Measurements from ENCODE around the gene KIF6.

Gene KIF6

DNA sequence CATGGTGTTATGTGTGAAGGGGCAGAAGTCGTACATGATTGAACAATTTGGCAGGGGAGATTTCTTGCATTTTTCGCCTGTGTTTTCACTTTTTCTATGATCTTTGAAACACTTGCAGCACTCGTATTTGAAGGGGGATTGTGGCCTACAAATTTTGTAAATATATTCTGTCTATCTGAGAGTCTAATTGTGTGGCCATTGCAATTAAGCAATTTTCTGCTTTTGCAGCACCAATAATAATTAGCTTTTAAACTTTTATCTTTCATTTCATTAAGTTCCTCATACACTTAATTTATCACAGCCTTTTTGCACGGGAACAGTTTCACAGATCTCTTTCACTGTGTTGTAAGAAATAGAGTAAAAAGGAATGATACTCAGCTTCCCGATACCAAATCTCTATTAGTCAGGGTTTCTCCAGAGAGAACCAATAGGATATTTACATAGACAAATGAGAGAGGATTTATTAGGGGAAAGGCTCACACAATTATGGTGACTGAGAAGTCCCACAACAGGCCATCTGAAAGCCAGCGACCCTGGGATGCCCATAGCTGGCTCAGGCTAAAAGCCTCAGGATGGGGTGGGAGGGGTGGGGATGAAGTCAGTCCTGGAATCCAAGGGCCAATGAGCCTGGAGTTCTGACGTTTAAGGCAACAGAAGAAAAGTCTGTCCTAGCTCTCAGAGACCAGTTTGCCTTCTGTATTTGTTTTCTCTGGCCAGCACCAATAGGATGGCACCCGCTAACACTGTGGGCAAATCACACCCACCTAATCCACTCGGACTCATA lies 58.3 kb downstream of the KIF6 start:
- no peak for DNase-seq (ENCODE audit: low read depth in 2 of 3, low spot score in 1 of 3)

DNA sequence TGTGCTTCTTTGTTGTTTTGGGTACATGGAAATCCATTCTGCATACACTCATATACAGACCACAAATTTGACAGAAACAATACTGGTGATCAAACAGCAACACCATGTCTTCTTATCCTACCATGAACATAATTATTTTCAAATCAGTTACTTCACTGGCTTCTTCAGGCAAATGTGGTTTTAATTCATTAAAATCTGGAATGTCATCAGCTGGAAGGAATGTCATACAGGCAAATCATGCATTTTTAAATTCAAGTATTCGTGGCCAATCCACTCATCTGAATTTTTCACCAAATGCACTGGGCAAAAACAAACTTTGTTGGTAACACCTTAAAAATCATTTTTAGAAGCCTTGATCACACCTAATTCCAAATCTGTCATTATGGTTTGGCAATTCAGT lies 59.3 kb downstream of the KIF6 start:
- no peak for DNase-seq (ENCODE audit: low read depth in 2 of 3, low spot score in 1 of 3)

DNA sequence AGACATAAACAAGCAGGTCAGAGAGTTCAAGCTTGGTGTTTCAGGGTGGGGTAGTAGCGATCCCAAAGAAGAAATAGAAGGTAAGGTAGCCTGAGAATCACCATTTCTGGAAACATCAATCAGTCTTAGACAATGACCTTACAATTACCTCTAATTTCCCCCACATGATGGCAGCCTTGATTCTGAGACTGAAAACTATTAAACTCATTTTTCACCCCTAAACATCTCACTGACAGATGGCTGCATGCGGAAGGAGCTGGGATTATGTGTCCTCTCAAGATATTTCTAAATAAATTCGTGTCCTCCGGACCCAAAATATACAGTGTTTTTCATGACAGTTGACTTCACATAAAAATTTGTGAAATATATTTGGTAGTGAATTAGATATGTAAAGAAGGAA lies 61.0 kb downstream of the KIF6 start:
- DNase-seq (ENCODE audit: low read depth in 2 of 3, low spot score in 1 of 3) = no peak

DNA sequence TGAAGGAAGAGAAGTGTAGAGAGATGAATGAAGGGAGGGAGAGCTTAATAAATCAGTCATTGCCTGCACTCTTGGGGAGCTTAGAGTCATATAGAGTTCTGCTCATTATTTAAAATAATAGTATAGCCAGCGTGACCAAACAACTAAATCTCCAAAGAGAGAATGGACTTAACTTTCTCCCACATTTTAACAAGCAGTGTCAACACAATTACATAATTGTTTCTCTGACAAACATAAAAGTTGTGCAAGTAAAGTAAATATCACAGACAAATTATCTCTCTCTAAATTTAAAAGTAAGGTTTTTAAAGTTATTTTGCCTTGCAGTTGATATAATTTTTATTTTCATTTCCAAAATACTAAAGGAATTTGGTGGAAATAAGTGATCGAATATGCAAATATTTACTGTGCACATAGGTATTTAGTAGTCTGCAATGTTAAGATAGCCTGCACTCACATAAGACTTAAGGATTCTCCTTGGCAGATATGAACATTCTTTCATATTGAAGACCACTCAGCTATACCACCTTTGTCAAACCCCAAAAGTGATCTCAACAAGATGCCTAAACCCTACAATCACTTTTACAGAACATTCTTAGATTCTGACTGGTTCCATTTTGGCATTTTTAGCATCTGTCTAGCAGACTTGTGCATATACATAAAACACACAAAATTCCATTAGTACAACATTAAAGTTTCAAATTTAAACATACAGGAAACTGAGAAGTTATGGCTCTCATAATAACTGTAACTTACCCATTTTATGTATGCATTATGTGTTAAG lies 67.7 kb downstream of the KIF6 start:
- DNase-seq (ENCODE audit: low read depth in 2 of 3, low spot score in 1 of 3) = no peak

DNA sequence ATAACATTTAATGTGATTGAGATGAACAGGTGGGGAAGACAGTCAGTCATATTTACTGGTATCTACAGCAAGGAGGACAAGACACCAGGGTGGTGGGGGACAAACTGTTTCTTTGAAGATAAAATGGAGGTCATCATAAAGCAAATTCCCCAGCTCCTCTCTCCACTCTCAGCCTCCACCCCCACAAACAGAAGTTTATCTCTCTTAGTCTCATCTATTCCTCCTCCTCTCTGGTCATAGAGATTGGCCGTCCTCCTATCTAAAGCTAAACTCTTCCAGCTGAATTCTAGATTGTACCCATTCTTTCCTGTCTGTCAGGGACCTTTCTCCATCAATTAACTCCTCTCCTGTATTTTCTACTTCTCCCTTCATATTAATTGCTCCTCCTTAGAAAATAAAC lies 71.1 kb downstream of the KIF6 start:
- DNase-seq (ENCODE audit: low read depth in 2 of 3, low spot score in 1 of 3) = no peak

DNA sequence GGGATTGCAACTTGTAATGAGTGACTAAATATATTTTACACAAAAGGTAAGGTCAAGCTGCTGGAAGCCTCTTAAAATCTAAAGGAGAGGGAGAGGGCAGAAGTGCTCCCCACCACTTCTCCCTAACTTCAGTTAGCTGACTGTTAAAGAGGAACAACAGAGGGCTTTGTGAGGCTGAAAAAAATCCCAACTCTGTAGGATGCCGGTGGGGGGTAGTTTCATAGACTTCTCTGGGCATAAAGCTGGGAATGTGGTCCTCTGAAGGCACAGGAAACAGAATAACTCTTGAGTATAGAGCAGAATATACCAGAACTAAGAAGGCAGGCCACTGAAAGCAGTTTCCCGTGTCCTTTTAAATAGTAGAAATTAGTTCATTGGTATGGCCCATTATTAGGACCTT lies 71.6 kb downstream of the KIF6 start:
- DNase-seq (ENCODE audit: low read depth in 2 of 3, low spot score in 1 of 3) = no peak

DNA sequence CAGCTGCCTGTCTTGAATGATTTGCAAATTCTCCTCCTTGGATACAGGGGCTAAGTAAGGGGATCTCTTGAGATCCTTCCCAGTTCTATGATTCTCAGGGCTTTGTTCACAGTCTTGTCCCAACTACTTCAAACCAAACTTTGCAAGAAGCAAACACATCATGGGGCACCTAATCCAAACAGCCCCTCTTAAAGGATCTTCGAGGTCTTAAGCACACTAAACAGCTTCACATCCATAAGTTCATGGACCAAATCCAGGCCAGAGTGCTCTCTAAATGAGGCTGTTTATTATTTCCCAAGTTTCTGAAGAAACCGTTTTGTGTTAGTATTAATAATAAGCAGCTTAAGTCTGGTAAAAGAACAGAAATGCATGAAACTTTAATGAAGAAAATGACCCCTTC lies 75.2 kb downstream of the KIF6 start:
- DNase-seq (ENCODE audit: low read depth in 2 of 3, low spot score in 1 of 3) = no peak

DNA sequence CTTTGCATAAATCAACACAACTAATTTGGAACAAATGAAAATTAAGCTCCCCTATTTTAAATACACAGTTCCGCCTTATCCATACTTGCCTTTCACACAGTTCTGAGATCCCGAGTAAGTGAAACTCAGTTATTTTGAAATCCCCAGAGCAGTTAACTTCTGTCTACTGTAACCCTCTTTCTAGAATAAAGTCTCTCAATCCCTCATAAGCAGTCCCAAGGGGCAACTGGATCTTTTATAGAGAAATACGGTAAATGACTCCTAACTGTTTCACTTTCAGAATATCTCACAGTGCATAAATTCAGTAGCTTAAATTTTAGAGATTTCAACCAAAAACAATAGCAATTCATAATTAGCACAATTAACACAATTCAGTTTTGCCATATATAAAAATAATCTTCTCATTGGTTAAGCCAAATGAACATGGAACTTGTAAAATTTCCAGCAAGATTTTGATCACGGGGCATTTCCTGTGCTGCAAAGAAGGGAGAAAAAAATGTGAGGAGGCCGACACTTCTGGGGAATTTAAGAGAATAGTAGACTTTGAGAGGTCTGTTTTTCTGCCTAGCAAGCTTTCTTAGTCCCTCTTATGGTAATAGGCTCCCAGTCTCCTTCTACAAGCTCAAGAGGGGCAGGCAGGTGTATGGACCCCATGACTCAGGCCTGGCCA lies 78.3 kb downstream of the KIF6 start:
- no peak for DNase-seq (ENCODE audit: low read depth in 2 of 3, low spot score in 1 of 3)

DNA sequence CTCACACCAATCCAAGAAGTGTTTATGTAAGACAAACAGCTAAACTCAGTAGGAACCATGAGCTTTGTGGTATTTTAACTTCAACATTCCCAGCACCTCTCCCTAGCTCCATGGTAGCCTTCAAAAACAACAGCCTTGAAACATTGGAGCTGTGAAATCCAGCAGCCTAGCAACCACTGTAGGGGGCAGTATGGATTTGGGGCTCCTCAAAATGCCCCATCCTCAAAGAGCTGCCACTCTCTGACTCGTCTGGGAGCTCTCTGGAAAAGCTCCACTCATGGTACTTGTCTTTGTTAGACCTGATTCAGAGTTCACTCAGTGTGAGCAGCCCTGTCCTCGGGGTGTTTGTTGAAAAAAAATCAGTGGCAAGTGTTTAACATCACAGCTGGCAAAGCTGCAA lies 82.9 kb downstream of the KIF6 start:
- no peak for DNase-seq (ENCODE audit: low read depth in 2 of 3, low spot score in 1 of 3)

DNA sequence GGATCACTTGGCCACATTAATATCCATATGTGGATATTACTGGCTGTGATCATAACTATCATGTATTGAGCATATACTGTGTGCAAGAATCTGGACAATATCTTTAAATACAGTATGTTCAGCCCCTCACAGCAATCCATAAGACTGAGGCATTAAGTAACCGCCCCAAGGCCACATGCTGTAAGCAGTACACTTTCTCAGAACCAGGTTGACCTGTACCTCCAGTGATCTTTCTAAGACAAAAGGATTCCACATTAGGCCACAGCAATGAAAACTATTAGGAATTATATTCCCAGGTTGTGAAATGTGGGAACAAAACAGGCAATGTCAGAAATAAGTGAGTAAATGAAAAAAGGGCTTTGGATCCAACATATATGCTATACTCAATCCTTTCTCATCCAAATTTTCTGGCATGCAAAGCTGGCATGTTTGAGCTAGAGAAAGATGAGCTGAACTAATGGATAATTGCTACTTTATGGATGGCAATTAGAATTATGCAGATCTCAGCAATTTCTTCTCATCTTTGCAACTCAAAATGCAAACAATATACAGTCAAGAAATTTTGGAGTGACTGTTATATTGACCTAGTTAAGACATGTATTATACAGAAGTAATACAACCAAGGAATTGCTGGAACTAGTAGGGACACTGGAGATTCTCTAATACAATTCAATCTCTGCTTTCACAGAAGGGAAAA lies 86.9 kb downstream of the KIF6 start:
- no peak for DNase-seq (ENCODE audit: low read depth in 2 of 3, low spot score in 1 of 3)

DNA sequence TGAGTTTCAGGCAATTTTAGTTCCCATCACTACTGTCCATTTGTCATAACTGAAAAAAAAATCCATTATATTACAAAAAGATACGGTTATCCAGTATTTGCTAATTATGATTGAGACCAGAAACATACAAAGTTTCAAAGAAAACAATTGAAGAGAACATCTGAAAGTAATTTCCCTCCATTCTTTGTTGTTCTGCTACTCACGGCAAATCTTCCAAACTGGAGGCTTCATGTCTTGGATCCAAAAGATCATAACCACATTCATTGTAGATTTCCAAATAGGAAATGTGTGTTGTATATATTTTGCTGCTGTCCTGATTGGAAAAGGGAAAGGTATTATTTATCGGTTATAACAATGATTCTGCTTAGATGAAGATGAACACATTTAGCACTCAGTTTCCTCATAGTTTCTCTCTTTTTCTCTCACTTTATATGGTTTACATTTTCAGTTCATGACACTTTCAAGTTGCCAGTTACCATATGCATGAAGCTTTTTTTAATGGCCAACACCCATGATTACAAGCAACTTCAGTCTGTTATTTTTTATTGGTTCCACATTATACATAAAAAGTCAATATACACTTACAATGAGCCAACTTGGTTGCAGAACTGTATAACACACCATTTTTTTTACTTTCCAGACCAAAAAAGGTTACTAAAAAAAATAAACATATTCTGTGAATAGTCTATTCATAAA lies 90.4 kb downstream of the KIF6 start:
- DNase-seq (ENCODE audit: low read depth in 2 of 3, low spot score in 1 of 3) = no peak

DNA sequence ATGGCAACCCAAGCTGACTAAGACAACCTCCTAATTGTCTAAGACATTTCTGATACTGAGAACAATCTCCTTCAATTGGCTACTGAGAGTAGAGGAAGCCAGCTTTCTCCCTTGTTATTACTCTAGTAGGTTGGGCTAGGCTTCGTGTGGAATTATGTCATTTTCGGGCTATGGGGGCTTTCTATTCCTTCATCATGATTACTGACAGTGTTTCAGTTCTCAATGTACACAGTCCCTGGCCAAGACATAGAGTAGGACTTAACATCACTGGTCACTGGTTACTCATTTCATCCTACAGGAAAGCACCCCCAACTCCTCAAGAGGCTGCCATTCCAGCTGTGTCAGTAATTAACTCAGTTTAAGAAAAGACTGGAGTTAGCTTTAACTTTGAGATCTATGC lies 100.0 kb downstream of the KIF6 start:
- DNase-seq (ENCODE audit: low read depth in 2 of 3, low spot score in 1 of 3) = no peak

DNA sequence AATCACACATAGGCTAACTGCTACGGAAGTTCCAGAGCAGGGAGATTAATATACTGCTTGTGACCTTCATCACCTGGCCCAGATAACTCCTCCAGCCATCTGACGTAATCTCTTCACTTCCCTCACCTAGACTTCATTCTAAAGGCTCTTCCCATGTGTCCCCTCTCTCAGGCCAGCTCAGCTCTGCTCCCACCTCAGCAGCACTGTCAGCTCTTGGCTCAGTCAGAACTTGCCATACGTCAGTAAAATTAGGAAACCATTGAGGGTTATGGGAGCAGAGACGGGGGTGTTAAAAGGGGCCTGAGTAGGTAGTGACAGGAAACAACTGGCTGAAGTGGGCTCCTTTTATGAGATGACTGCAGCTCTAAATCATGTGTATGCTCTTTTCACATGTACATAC lies 101.5 kb downstream of the KIF6 start:
- DNase-seq (ENCODE audit: low read depth in 2 of 3, low spot score in 1 of 3) = no peak

DNA sequence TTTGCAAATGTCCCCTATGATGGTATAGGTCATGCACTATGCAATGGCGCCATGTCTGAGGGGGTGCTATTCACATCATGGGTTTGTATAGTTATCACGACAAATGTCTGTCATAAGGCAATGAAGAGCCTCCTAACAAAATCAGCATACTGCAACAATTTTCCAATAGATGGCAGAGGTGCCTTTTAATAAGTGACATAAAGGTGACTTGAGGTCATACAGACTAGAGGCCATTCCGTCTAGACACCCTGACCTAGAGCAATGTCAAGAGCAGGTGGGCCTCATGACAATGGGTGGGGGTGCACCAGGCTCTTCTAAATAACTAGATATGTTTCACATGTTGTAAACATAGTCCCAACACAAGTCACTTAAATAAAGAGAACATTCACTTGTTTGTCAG lies 107.7 kb downstream of the KIF6 start:
- no peak for DNase-seq (ENCODE audit: low read depth in 2 of 3, low spot score in 1 of 3)

DNA sequence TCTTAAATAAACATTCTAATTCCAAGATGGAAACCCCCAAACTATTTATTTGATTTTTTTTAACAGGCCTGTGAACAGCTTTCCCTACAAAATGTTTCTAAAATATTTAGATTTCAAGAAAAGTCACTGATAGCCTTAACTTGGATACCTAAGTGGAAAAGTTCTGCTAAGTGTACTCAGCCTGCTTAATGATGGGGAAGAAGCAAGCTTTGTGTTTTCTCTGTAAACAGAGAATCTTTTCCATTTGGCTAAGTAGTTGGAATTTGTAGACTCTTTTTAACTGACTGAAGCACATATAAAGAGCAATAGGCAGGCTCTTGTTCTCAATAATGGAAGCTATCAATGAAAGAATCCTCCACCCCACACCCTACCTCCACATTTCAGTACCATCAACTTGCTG lies 108.2 kb downstream of the KIF6 start:
- no peak for DNase-seq (ENCODE audit: low read depth in 2 of 3, low spot score in 1 of 3)

DNA sequence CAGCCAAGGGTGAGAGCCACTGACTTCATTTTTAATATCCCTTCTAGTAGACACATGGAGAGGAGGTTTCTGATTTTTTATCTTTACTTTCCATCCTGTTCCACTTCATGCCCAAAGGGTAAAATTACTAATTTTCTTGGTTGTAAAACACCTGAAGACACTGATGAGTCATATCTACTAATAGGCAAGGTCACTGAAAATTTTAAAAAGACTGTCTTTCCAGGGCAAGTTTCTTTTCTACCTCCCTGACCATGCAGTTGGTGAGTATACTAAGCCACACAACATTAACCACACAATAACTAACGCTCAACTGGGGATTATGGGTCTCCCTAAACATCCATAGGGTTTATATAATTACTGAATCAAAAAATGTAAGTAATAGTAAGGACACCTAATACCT lies 109.6 kb downstream of the KIF6 start:
- no peak for DNase-seq (ENCODE audit: low read depth in 2 of 3, low spot score in 1 of 3)

DNA sequence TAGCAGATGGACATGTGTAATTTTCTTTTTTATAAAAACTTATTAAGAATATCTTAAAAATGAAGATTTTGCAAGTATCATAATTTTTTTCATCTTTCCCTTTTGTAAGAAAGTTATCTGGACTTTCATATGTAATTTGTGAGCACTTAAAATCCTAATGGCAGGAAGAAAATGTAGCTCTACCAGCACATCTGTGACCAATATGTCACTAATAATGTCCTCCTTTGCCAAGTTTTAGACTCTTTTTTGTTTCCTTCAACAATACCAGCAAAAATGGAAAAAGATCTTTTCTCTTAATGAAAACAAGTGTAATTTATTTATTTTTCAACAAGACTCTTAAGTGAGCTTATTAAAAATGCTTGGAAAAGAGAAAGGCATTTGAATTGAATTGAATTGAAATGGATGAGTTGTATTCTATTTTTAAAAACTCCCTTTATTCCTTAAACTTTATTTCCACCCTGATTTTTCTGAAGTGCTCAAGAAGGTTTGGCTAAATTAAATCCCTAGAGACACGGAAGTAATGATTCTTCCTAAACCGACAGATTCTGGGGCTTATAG lies 110.7 kb downstream of the KIF6 start:
- no peak for DNase-seq (ENCODE audit: low read depth in 2 of 3, low spot score in 1 of 3)

DNA sequence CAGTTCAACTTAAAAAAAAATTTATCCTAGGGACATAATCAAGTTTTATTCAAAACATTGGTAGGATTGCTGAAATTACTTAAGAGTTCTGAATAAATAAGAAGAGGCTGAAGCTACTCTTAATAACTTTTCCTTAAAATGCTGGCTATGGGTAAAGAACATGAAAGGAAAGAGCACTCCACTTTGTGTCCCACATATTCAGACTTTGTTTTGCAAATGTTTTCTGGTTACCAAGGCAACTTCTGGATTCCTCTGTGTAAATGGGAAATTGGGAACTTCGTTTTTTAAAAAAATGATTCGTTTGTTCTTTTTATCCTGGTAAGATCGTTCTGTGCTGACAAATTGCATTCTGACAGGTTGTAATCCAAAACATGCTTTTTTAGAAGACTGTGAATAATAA lies 115.0 kb downstream of the KIF6 start:
- DNase-seq (ENCODE audit: low read depth in 2 of 3, low spot score in 1 of 3) = no peak

DNA sequence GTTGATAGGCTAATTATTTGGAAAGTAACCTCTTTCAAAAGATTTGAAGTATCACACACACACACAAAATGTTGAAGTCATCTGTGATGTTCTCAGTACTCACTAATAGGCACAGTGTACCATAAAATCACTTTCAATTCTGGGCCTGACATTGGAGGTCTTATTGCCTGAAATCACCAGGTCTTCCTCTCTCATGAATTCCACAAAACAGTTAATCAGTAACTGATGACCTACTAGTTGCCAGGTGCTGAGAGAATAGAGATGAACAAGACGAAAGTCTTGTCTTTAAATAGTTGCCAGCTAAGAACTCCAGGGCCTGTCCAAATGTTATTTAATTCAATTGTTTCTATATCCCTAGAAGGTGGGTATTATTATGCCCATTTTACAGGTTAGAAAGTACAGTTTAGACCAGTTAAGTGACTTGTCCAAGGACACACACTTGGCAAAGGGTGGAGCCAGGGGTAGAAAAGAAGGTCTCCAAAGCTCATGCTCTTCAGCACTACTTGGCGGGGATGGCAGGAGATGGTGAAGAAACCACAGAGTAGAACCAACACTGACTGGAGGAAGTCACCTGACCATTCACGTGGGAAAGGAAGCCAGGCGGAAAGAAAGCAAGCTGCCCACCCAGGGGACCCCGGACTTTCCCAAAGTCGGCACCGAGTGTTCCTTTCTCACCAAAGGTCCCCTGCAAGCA lies 116.4 kb downstream of the KIF6 start:
- no peak for DNase-seq (ENCODE audit: low read depth in 2 of 3, low spot score in 1 of 3)

Data from stimulated activated CD4-positive, alpha-beta T cell treated with anti-CD3 and anti-CD28 coated beads, Interleukin-12 subunit alpha, Interleukin-12 subunit beta, amount 100 ng/mL, for 48 hours (primary cell).